ENCODE data around the gene IRAK1BP1.

GRCh38 chr6:78831492-78831891, 35.9 kb upstream of the IRAK1BP1 start:
- TF ChIP-seq CTCF (IDR thresholded peaks at IDR 0.05) (no peak), POLR2A (IDR thresholded peaks at IDR 0.05) (no peak), EP300 (IDR thresholded peaks at IDR 0.05) (no peak)
